GM12872 (cell line): Measurements from ENCODE around the gene SLC25A31.

Experiments used
- TF ChIP-seq, protein P1 (sequence below): IDR thresholded peaks from 3 replicates; pipeline ENCODE4 v1.5.1; 2011; ENCODE audit warnings: low read depth, mild to moderate bottlenecking, low read length, moderate library complexity; ENCODE audit not compliant: insufficient read depth

Gene SLC25A31

DNA sequence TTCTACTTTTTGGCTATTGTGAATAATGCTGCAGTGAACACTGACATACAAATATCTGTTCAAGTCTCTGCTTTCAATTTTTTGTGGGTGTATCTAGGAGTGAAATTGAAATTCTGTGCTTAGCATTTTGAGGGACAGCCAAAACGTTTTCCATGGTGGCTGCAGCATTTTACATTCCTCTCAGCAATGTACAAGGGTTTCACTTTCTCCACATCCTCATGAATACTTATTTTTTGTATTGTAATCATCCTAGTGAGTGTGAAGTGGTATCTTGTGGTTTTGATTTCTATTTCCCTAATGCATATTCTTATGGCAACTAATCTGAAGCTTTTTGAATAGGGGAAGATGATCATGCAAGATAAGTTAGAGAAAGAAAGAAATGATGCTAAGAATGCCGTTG, 92.2 kb downstream of the SLC25A31 start:
- TF ChIP-seq, protein P1, sequence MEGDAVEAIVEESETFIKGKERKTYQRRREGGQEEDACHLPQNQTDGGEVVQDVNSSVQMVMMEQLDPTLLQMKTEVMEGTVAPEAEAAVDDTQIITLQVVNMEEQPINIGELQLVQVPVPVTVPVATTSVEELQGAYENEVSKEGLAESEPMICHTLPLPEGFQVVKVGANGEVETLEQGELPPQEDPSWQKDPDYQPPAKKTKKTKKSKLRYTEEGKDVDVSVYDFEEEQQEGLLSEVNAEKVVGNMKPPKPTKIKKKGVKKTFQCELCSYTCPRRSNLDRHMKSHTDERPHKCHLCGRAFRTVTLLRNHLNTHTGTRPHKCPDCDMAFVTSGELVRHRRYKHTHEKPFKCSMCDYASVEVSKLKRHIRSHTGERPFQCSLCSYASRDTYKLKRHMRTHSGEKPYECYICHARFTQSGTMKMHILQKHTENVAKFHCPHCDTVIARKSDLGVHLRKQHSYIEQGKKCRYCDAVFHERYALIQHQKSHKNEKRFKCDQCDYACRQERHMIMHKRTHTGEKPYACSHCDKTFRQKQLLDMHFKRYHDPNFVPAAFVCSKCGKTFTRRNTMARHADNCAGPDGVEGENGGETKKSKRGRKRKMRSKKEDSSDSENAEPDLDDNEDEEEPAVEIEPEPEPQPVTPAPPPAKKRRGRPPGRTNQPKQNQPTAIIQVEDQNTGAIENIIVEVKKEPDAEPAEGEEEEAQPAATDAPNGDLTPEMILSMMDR = no peak
